ENCODE data around the gene ALAD. TPM values are rescaled to one million over a fixed set of nuclear protein-coding genes. Genes with fewer than 3 reads are reported as not detected.

ALAD gene
- total and polyA plus RNA-seq, 2 of the 13 experiments (the other 11 are each of a cell fraction or from before 2014, with no cell fraction given): 21.8 to 30.1 TPM

- no peaks in the 10 kb centered on the region for H3K36me3 ChIP-seq (replicated peaks in 1 of 2; ENCODE audit: control insufficient read depth in 1 of 2, insufficient read depth in 2 of 2, low read length in 2 of 2)
- no peaks in the 10 kb centered on the region for H3K27me3 ChIP-seq (ENCODE audit: control insufficient read depth in 1 of 2, insufficient read depth in 2 of 2, low read length in 2 of 2)
- FAIRE-seq: no peak
- no TSS peak for BruUV-seq (replicated peaks)
- no peaks in the 10 kb centered on the region for H3K79me2 ChIP-seq (ENCODE audit: insufficient read depth, low read length)
- H3K9me3 ChIP-seq (ENCODE audit: low read length): no peaks in the 10 kb centered on the region
- H4K20me1 ChIP-seq (ENCODE audit: insufficient read depth, low read length): no peaks in the 10 kb centered on the region
- intact Hi-C loops (cut with micrococcal nuclease; ENCODE audit: unreplicated experiment) (loop anchor here (10.0 kb wide), 1 partner anchor 237 kb away; no protein-coding TSS in a partner anchor), in situ Hi-C loops (cut with HindIII; ENCODE audit: extremely low pct_ligation_motif_present, low pct_unique_long_range_greater_than_20kb) (no loop called here)
- 16% methylated on average over 4 of the region's 4 CpGs for WGBS (ENCODE audit: low lambda C conversion rate)
- POLR2A ChIA-PET: no interaction called here
- H3K4me1 ChIP-seq (ENCODE audit: insufficient read depth, low read length): no peaks in the 10 kb centered on the region
- CTCF ChIA-PET (ENCODE audit: low intra/inter-chr PET ratio, low total read pairs): interaction anchor here (1.3 kb wide), 1 partner anchor 143 kb away, joined by 4 read pairs; no protein-coding TSS in a partner anchor
- no peak overlapping the region for H2AFZ ChIP-seq (ENCODE audit: low read length)
- no peak overlapping the region for H3K9ac ChIP-seq (ENCODE audit: insufficient read depth, low read depth, low read length)
- ATAC-seq: peak; percentile 60; the same call in 2 of the 3 replicates
- no peak overlapping the region for H3K27ac ChIP-seq (ENCODE audit: extremely low read length, insufficient read depth, low read length)
- DNase-seq (ENCODE audit: low spot score): no peak
- no peak overlapping the region for H3K4me3 ChIP-seq (replicated peaks in 1 of 3; ENCODE audit: insufficient read depth in 1 of 3, low read depth in 2 of 3, low read length in 3 of 3)
- H3K4me2 ChIP-seq (ENCODE audit: low read depth, low read length): no peak overlapping the region
- TF ChIP-seq HMGA1 (CRISPR knock-in tag; conservative IDR thresholded peaks at IDR 0.05): no peak
- TF ChIP-seq SMC3 (IDR thresholded peaks at IDR 0.05; ENCODE audit: low read length): peak; percentile 38; the same call in 1 of the 2 replicates
- TF ChIP-seq ZFP37 (CRISPR knock-in tag; IDR thresholded peaks at IDR 0.05; ENCODE audit: borderline replicate concordance): no peak
- TF ChIP-seq, protein P1, sequence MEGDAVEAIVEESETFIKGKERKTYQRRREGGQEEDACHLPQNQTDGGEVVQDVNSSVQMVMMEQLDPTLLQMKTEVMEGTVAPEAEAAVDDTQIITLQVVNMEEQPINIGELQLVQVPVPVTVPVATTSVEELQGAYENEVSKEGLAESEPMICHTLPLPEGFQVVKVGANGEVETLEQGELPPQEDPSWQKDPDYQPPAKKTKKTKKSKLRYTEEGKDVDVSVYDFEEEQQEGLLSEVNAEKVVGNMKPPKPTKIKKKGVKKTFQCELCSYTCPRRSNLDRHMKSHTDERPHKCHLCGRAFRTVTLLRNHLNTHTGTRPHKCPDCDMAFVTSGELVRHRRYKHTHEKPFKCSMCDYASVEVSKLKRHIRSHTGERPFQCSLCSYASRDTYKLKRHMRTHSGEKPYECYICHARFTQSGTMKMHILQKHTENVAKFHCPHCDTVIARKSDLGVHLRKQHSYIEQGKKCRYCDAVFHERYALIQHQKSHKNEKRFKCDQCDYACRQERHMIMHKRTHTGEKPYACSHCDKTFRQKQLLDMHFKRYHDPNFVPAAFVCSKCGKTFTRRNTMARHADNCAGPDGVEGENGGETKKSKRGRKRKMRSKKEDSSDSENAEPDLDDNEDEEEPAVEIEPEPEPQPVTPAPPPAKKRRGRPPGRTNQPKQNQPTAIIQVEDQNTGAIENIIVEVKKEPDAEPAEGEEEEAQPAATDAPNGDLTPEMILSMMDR (CRISPR knock-in tag; IDR thresholded peaks at IDR 0.05): peak; percentile 50
- no peak for TF ChIP-seq ATF7 (IDR thresholded peaks at IDR 0.05)
- no peak for TF ChIP-seq ATF7 (CRISPR knock-in tag; IDR thresholded peaks at IDR 0.05)
- TF ChIP-seq STAG1 (CRISPR knock-in tag; IDR thresholded peaks at IDR 0.05): peak; percentile 42
- no peak for TF ChIP-seq REXO4 (CRISPR knock-in tag; IDR thresholded peaks at IDR 0.05; ENCODE audit: borderline replicate concordance)
- TF ChIP-seq PAWR (CRISPR knock-in tag; IDR thresholded peaks at IDR 0.05; ENCODE audit: borderline replicate concordance): no peak
These were observed 16.3 kb upstream of the ALAD start for GRCh38 chr9:113417370-113417769.

Data from HepG2 (cell line).